Measurements from ENCODE around the gene HSDL2. TPM values are rescaled to one million over a fixed set of nuclear protein-coding genes. Genes with fewer than 3 reads are reported as not detected.

The HSDL2 gene
- polyA plus RNA-seq, 3 donors, result 6.4 to 34.8 (median 26.9) TPM

DNA sequence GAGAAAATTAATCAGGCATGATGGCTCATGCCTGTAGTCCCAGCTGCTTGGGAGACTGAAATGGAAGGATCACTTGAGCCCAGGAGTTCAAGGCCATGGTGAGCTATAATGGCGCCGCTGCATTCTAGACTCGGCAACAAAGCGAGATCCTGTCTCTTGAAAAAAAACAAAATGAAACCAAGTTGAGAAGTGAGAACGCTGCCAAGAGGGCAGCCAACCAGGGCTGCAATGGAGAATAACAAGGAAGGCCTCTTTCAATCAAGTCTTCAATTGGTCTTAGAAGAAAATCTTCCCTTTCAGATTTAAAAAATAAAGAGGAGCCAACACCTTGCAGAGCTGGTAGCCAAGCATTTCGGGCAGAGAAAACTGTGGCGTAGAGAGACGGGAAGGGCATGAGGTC lies 121.4 kb downstream of the HSDL2 start:
- TF ChIP-seq, protein P1, sequence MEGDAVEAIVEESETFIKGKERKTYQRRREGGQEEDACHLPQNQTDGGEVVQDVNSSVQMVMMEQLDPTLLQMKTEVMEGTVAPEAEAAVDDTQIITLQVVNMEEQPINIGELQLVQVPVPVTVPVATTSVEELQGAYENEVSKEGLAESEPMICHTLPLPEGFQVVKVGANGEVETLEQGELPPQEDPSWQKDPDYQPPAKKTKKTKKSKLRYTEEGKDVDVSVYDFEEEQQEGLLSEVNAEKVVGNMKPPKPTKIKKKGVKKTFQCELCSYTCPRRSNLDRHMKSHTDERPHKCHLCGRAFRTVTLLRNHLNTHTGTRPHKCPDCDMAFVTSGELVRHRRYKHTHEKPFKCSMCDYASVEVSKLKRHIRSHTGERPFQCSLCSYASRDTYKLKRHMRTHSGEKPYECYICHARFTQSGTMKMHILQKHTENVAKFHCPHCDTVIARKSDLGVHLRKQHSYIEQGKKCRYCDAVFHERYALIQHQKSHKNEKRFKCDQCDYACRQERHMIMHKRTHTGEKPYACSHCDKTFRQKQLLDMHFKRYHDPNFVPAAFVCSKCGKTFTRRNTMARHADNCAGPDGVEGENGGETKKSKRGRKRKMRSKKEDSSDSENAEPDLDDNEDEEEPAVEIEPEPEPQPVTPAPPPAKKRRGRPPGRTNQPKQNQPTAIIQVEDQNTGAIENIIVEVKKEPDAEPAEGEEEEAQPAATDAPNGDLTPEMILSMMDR (IDR thresholded peaks at IDR 0.05), result no peak
- Histone ChIP-seq H3K27ac (ENCODE audit: low read depth in 1 of 2, low read length in 2 of 2) (no peak overlapping the region), H3K79me2 (ENCODE audit: insufficient read depth, low read length) (peaks cover 61% of the 10 kb centered on the region), H2AFZ (ENCODE audit: insufficient read depth, low read depth, low read length, poor library complexity, severe bottlenecking) (no peak overlapping the region), H3K27me3 (ENCODE audit: control insufficient read depth in 2 of 2, insufficient read depth in 2 of 2, low read length in 2 of 2) (no peaks in the 10 kb centered on the region), H3K9ac (ENCODE audit: insufficient read depth, low read length, poor library complexity, severe bottlenecking) (no peak overlapping the region), H3K4me3 (replicated peaks in 1 of 3; ENCODE audit: low read depth in 2 of 3, low read length in 3 of 3) (no peak overlapping the region), H4K20me1 (ENCODE audit: insufficient read depth, low read length) (no peaks in the 10 kb centered on the region), H3K36me3 (replicated peaks in 1 of 2; ENCODE audit: control insufficient read depth in 1 of 2, insufficient read depth in 2 of 2, low read length in 2 of 2) (no peaks in the 10 kb centered on the region), H3K9me3 (replicated peaks in 1 of 2; ENCODE audit: control insufficient read depth in 1 of 2, insufficient read depth in 1 of 2, low read length in 2 of 2) (no peaks in the 10 kb centered on the region), H3K4me2 (replicated peaks; ENCODE audit: extremely low read depth, low read length, poor library complexity, severe bottlenecking) (no peak overlapping the region), H3K4me1 (ENCODE audit: control insufficient read depth in 1 of 2, insufficient read depth in 2 of 2, low read length in 2 of 2) (peaks cover 13 to 15% of the 10 kb centered on the region in 2 donors)
- no peak overlapping the region for H3K4me3 Mint-ChIP-seq
- no peak for DNase-seq
- intact Hi-C loops (cut with micrococcal nuclease), result no loop called here
- 92% methylated on average over 6 of the region's 8 CpGs for WGBS (ENCODE audit: insufficient coverage)
- peaks cover 0 to 4% (median 0%) of the 10 kb centered on the region in 3 donors for H3K27me3 Mint-ChIP-seq (ENCODE audit: low read depth in 3 of 3)
- H3K9me3 Mint-ChIP-seq, result peaks cover 0 to 3% (median 0%) of the 10 kb centered on the region in 7 donors
- H3K36me3 Mint-ChIP-seq, result peaks cover 5 to 6% of the 10 kb centered on the region in 2 donors
- H3K27ac Mint-ChIP-seq, result peak overlapping the region in 2 of 7 donors; percentile 22 to 24
- peaks cover 21% of the 10 kb centered on the region for H3K4me1 Mint-ChIP-seq

DNA sequence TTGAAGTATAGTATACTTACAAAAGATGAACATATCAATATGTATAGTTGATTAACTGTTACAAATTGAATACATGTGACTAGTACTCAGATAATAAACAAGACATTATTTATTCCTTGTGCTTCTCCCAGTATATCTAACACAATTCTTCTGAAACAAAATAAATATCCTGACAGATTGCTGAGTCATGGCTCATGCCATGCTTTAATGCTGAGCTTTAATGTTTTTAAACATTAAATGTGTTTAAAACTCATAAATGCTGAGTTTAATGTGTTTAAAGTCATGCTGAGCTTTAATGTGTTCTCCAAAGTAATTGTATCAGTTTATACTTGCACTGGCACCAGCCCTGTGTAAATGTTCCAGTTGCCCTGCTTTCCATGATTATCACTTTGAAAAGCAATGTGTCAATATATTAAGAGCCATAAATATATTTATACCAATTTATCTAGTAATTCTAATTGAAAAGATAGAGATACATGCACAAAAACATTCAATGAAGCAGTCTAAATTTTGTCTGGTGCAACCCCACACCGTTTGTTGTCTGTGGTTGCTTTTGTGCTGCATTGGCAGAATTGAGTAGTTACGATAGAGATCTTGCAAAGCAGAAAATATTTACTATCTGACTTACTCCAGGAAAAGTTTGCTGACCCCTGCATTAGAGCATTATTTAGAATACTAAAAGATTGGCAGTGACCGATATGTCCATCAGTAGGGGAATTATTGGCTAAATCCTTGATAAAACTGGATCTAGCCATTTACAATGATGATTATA lies 122.5 kb downstream of the HSDL2 start:
- no peak overlapping the region for H3K9ac ChIP-seq (ENCODE audit: insufficient read depth, low read length, poor library complexity, severe bottlenecking)
- H3K4me3 ChIP-seq (replicated peaks in 1 of 3; ENCODE audit: low read depth in 2 of 3, low read length in 3 of 3), result no peak overlapping the region
- no peaks in the 10 kb centered on the region for H3K27me3 ChIP-seq (ENCODE audit: control insufficient read depth in 2 of 2, insufficient read depth in 2 of 2, low read length in 2 of 2)
- intact Hi-C loops (cut with micrococcal nuclease), result no loop called here
- no peak overlapping the region for H3K4me2 ChIP-seq (replicated peaks; ENCODE audit: extremely low read depth, low read length, poor library complexity, severe bottlenecking)
- Mint-ChIP-seq H3K36me3 (peaks cover 5 to 6% of the 10 kb centered on the region in 2 donors), H3K9me3 (peaks cover 0 to 1% (median 0%) of the 10 kb centered on the region in 7 donors), H3K4me1 (peaks cover 10% of the 10 kb centered on the region), H3K27ac (no peak overlapping the region), H3K4me3 (no peak overlapping the region), H3K27me3 (ENCODE audit: low read depth in 3 of 3) (peaks cover 0 to 4% (median 0%) of the 10 kb centered on the region in 3 donors)
- peaks cover 3 to 4% of the 10 kb centered on the region in 2 donors for H3K4me1 ChIP-seq (ENCODE audit: control insufficient read depth in 1 of 2, insufficient read depth in 2 of 2, low read length in 2 of 2)
- H3K9me3 ChIP-seq (replicated peaks in 1 of 2; ENCODE audit: control insufficient read depth in 1 of 2, insufficient read depth in 1 of 2, low read length in 2 of 2), result no peaks in the 10 kb centered on the region
- no peak overlapping the region for H2AFZ ChIP-seq (ENCODE audit: insufficient read depth, low read depth, low read length, poor library complexity, severe bottlenecking)
- WGBS (ENCODE audit: insufficient coverage), result no CpG with 5 or more reads among the region's 3 CpGs
- no peaks in the 10 kb centered on the region for H4K20me1 ChIP-seq (ENCODE audit: insufficient read depth, low read length)
- TF ChIP-seq, protein P1 (IDR thresholded peaks at IDR 0.05), result no peak
- H3K79me2 ChIP-seq (ENCODE audit: insufficient read depth, low read length), result peaks cover 66% of the 10 kb centered on the region
- no peak overlapping the region for H3K27ac ChIP-seq (ENCODE audit: low read depth in 1 of 2, low read length in 2 of 2)
- H3K36me3 ChIP-seq (replicated peaks in 1 of 2; ENCODE audit: control insufficient read depth in 1 of 2, insufficient read depth in 2 of 2, low read length in 2 of 2), result no peaks in the 10 kb centered on the region
- DNase-seq, result no peak

All from CD14-positive monocyte (primary cell).